AG09309 (cell line): Measurements from ENCODE around the gene ZDHHC16.
A peak's percentile ranks its signal among the peaks of the same experiment; 100 is the strongest.
"Not testable (repeated sequence)": the region's sequence is repeated elsewhere in the genome, so short reads cannot be mapped to it uniquely, and the experiment has no call there.

Experiments used
- DNase-seq: peaks from one replicate; pipeline ENCODE4 v3.0.0-alpha.2; 2010; ENCODE audit warnings: low read depth
- H3K4me3 ChIP-seq: 2 replicates; pipeline ENCODE4 v1.5.1; 2011; ENCODE audit warnings: mild to moderate bottlenecking, low read depth, low read length, moderate library complexity; ENCODE audit not compliant: control insufficient read depth
- TF ChIP-seq, protein P1 (sequence below): IDR thresholded peaks from 2 replicates; pipeline ENCODE4 v1.5.1; 2011; ENCODE audit warnings: mild to moderate bottlenecking, low read depth, low read length, inconsistent platforms; ENCODE audit not compliant: insufficient read depth, control insufficient read depth; ENCODE audit errors: missing control alignments

ZDHHC16 gene

GRCh38 chr10:97407211-97407951 lies 38.6 kb upstream of the ZDHHC16 start:
- peak; percentile 42 for DNase-seq
- TF ChIP-seq, protein P1, sequence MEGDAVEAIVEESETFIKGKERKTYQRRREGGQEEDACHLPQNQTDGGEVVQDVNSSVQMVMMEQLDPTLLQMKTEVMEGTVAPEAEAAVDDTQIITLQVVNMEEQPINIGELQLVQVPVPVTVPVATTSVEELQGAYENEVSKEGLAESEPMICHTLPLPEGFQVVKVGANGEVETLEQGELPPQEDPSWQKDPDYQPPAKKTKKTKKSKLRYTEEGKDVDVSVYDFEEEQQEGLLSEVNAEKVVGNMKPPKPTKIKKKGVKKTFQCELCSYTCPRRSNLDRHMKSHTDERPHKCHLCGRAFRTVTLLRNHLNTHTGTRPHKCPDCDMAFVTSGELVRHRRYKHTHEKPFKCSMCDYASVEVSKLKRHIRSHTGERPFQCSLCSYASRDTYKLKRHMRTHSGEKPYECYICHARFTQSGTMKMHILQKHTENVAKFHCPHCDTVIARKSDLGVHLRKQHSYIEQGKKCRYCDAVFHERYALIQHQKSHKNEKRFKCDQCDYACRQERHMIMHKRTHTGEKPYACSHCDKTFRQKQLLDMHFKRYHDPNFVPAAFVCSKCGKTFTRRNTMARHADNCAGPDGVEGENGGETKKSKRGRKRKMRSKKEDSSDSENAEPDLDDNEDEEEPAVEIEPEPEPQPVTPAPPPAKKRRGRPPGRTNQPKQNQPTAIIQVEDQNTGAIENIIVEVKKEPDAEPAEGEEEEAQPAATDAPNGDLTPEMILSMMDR = peak; percentile 69
- no peak overlapping the region for H3K4me3 ChIP-seq

GRCh38 chr10:97407952-97408248 lies 38.1 kb upstream of the ZDHHC16 start:
- TF ChIP-seq, protein P1 = no peak
- no peak overlapping the region for H3K4me3 ChIP-seq

GRCh38 chr10:97408496-97408992 lies 37.4 kb upstream of the ZDHHC16 start:
- DNase-seq = no peak
- TF ChIP-seq, protein P1 = no peak
- H3K4me3 ChIP-seq = no peak overlapping the region

More at GRCh38 chr10:97407952-97408248, 38.1 kb upstream of the ZDHHC16 start:
- DNase-seq = no peak

DNA sequence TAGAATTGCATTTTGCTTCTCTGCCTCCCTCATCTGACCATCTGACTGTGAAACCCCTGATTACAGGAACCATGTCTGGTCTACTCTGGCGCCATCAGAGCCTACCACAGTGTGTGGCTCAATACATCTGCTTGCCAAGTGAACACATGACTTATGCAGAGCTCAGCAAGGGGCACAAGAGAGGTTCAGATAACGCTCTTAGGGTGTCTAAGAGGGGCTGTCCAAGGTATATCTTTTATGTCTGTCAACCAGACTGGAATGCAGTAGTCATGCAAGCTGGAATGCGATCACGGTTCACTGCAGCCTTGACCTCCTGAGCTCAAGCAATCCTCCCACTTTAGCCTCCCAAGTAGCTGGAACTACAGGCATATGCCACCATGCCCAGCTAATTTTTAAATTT lies 34.6 kb upstream of the ZDHHC16 start:
- TF ChIP-seq, protein P1 = no peak
- no peak overlapping the region for H3K4me3 ChIP-seq
- no peak for DNase-seq

- DNase-seq = no peak
- TF ChIP-seq, protein P1 = no peak
- H3K4me3 ChIP-seq = no peak overlapping the region
These were observed 33.1 kb upstream of the ZDHHC16 start for GRCh38 chr10:97412891-97413304.

GRCh38 chr10:97416565-97416964 lies 29.4 kb upstream of the ZDHHC16 start:
- DNase-seq = no peak
- TF ChIP-seq, protein P1 = no peak
- H3K4me3 ChIP-seq = no peak overlapping the region

- not testable (repeated sequence) for H3K4me3 ChIP-seq, DNase-seq
These were observed 22.2 kb upstream of the ZDHHC16 start for GRCh38 chr10:97423757-97424098.
